Measurements from ENCODE around the gene PTGES2. TPM values are rescaled to one million over a fixed set of nuclear protein-coding genes. Genes with fewer than 3 reads are reported as not detected.
A peak's percentile ranks its signal among the peaks of the same experiment; 100 is the strongest.

The PTGES2 gene
- total RNA-seq (2014; rRNA removed; shearing (Covaris generic)), result 365 and 392 TPM in 2 replicates

GRCh38 chr9:128127568-128127989 is at the start of gene PTGES2:
Gene PTGES2 (minus strand): TSS chr9:128127729. CDS start chr9:128127717, 12 bp downstream.
- DNase-seq (ENCODE audit: low spot score), result peak; percentile 86

GRCh38 chr9:128175726-128176125 is 48.2 kb upstream of the PTGES2 start:
- DNase-seq (ENCODE audit: low spot score), result no peak

GRCh38 chr9:128175102-128175563 is 47.6 kb upstream of the PTGES2 start:
- DNase-seq (ENCODE audit: low spot score), result no peak

- DNase-seq (ENCODE audit: low spot score), result no peak
Observed at GRCh38 chr9:128174062-128174461, 46.5 kb upstream of the PTGES2 start.

GRCh38 chr9:128169925-128170324 is 42.4 kb upstream of the PTGES2 start:
- DNase-seq (ENCODE audit: low spot score), result no peak

- DNase-seq (ENCODE audit: low spot score), result no peak
Observed at GRCh38 chr9:128169492-128169891, 42.0 kb upstream of the PTGES2 start.

GRCh38 chr9:128168731-128169308 is 41.3 kb upstream of the PTGES2 start:
- DNase-seq (ENCODE audit: low spot score), result no peak

GRCh38 chr9:128167209-128167608 is 39.7 kb upstream of the PTGES2 start:
- DNase-seq (ENCODE audit: low spot score), result no peak

- no peak for DNase-seq (ENCODE audit: low spot score)
Observed at GRCh38 chr9:128166169-128166568, 38.6 kb upstream of the PTGES2 start.

- no peak for DNase-seq (ENCODE audit: low spot score)
Observed at GRCh38 chr9:128164307-128164885, 36.9 kb upstream of the PTGES2 start.

GRCh38 chr9:128163523-128164306 is 36.2 kb upstream of the PTGES2 start:
- no peak for DNase-seq (ENCODE audit: low spot score)

GRCh38 chr9:128163027-128163515 is 35.5 kb upstream of the PTGES2 start:
- DNase-seq (ENCODE audit: low spot score), result no peak

GRCh38 chr9:128162215-128163026 is 34.9 kb upstream of the PTGES2 start:
- DNase-seq (ENCODE audit: low spot score), result no peak

GRCh38 chr9:128161215-128161902 is 33.8 kb upstream of the PTGES2 start:
- DNase-seq (ENCODE audit: low spot score), result no peak

- DNase-seq (ENCODE audit: low spot score), result no peak
Observed at GRCh38 chr9:128160603-128160987, 33.1 kb upstream of the PTGES2 start.

GRCh38 chr9:128159784-128160602 is 32.5 kb upstream of the PTGES2 start, which contains the start of gene BBLN:
Gene BBLN (plus strand): TSS chr9:128160265. CDS start chr9:128160408, 143 bp downstream.
- DNase-seq (ENCODE audit: low spot score), result peak; percentile 94

- DNase-seq (ENCODE audit: low spot score), result no peak
Observed at GRCh38 chr9:128159522-128159783, 31.9 kb upstream of the PTGES2 start.

GRCh38 chr9:128155736-128156500 is 28.4 kb upstream of the PTGES2 start:
- no peak for DNase-seq (ENCODE audit: low spot score)

GRCh38 chr9:128153947-128154695 is 26.6 kb upstream of the PTGES2 start:
- DNase-seq (ENCODE audit: low spot score), result no peak
